GM18951 (cell line): Measurements from ENCODE around the gene AHNAK.

Experiments
- POLR2A ChIP-seq: IDR thresholded peaks from 4 replicates; pipeline ENCODE4 v1.6.1; 2011; ENCODE audit warnings: mild to moderate bottlenecking; ENCODE audit not compliant: insufficient read length, insufficient read depth; ENCODE audit errors: extremely low read depth
- in situ Hi-C: fragments of 300-500 bp; cut with MboI; formaldehyde crosslinking; loops from one replicate; pipeline ENCODE4 v1.12.0; 2022; ENCODE audit warnings: low sequenced_read_pairs, mixed read lengths, inconsistent platforms; ENCODE audit not compliant: unreplicated experiment

Gene AHNAK

DNA sequence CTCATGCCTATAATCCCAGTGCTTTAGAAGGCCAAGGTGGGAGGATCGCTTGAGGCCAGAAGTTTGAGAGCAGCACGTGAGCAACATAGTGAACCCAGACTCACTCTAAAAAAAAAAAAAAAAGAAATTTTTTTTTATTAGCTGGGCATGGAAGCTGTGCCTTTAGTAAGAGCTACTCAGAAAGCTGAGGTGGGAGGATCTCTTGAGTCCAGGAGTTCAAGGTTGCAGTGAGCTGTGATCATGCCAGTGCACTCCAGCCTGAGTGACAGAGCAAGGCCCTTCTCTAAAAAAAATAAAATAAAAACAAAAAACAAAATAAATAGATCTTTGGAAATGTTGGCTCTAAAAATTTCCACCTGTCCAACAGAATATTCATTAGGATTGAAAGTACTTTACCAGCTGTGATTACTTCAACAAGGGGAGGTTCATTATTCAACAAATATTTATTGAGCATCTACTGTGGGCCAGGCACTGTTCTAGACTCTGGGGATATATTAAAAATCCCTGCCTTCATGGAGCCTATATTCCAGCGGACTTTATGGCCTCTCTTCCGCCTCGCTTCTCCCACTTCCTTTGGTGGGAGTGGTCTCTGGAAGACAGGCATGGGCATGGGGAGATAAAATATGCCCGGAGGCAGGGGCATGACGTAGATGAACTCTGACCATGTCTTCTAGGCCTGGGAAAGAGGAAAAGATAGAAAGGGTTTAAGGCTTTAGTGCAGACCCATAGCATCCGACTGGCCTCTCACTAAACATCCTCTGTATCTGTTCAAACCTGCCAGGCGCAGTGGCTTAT lies 47.9 kb downstream of the AHNAK start:
- in situ Hi-C loops: no loop called here
- TF ChIP-seq POLR2A: no peak

DNA sequence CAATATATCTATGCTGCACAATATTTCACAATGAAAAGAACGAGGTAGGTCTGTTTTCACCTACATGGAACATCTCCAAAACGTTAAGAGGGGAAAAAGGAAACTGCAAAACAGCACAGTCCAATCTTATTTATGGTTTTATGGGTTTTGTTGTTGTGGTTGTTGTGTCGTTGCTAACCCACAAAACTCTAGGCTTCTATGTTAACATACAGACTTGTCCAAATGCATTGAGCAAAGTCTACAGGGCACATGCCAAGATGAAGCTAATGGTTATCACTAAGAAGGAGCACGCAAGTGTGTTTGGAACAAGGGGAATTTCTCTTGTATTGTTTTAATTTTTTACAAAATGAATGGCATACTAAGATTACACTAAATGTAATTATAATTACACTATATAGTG lies 48.6 kb downstream of the AHNAK start:
- no peak for TF ChIP-seq POLR2A
- in situ Hi-C loops: no loop called here

DNA sequence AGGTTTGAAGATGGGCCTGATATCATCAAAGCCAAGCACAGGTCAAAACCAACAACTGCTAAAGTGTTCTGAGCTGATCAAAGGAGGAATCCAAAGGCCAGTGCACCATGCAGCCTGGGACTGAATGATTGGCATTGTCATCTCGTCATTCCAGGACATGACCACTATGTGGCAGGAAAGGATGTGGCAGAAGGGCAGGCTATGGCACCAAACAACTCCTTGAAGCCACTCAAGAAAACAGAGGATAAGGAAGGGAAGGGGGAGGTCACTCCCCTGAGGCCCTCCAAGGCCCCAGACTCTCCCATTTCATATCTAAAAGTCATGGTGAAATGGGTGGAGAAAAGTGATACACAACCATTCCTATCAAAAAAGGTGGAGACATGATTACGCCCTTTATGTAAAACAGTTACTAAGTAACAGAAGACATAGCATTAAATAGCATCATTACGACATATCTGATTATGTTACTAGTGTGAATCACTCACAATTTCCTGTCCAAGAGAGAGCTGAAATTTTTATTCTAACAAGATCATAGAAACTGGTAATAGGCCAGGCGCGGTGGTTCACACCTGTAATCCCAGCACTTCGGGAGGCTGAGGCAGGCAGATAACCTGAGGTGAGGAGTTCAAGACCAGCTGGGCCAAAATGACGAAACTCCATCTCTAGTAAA lies 49.3 kb downstream of the AHNAK start:
- in situ Hi-C loops: no loop called here
- TF ChIP-seq POLR2A: no peak

DNA sequence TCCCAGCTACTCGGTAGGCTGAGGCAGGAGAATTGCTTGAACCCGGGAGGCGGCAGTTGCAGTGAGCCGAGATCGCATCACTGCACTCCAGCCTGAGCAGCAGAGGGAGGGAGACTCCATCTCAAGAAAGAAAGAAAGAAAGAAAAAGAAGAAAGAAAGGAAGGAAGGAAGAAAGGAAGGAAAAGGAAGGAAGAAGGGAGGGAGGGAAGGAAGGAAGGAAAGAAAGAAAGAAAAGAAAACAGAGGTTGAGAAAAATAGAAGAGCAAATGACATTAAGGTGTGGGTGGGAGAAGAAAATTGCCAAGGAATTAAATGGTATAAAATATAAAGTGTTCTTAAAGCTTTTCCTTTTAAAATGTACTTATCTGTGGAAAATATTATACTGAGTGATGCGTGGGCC lies 49.9 kb downstream of the AHNAK start:
- in situ Hi-C loops: no loop called here
- TF ChIP-seq POLR2A: no peak

DNA sequence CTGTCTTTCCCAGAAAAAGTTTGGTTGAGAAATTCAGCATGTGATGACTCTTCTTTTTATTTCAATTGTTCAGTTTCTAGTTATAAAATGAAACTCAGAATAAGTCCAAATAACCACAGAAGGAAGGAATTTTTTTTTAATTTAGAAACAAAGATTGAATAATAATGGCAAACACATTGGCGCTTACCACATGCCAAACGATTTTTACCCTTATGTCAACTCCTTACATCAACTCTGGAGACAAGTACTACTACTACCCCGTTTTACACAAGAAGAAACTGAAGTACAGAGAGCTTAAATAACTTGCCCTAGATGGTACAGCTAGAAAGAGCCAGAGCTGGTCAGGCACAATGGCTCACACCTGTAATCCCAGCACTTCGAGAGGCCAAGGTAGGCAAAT lies 52.4 kb downstream of the AHNAK start:
- TF ChIP-seq POLR2A: no peak
- in situ Hi-C loops: no loop called here

DNA sequence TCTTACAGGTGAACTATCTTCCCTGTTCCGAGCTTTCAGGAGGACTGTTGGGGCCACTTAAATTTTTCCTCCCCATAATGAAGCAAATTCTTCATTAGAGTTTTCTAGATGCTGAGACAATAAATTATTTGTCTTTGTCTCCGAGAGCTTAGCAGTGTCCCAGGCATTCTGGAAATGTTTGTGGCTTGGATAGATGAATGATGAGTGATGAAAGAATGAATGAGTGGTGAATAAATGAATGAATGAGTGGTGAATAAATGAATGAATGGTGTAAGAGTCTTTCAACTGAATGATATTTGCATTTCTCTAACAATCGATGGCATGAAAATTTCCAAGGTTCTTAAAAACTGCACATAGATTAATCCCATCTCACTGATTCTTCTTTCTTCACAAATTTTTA lies 52.8 kb downstream of the AHNAK start:
- TF ChIP-seq POLR2A: no peak
- in situ Hi-C loops: no loop called here

DNA sequence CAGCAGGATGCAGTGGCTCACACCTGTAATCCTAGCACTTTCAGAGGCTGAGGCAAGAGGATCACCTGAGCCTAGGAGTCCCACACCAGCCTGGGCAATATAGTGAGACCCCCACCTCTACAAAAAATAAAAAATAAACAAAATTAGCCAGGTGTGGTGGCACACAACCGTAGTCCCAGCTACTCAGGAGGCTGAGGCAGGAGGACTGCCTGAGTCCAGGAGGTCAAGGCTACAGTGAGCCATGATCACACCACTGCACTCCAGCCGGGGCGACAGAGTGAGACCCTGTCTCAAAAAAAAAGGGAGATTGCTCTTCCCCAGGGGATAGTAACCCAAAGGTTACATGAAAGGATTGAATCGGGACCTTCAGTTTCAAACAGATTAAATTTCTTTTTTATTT lies 54.0 kb downstream of the AHNAK start:
- TF ChIP-seq POLR2A: no peak

DNA sequence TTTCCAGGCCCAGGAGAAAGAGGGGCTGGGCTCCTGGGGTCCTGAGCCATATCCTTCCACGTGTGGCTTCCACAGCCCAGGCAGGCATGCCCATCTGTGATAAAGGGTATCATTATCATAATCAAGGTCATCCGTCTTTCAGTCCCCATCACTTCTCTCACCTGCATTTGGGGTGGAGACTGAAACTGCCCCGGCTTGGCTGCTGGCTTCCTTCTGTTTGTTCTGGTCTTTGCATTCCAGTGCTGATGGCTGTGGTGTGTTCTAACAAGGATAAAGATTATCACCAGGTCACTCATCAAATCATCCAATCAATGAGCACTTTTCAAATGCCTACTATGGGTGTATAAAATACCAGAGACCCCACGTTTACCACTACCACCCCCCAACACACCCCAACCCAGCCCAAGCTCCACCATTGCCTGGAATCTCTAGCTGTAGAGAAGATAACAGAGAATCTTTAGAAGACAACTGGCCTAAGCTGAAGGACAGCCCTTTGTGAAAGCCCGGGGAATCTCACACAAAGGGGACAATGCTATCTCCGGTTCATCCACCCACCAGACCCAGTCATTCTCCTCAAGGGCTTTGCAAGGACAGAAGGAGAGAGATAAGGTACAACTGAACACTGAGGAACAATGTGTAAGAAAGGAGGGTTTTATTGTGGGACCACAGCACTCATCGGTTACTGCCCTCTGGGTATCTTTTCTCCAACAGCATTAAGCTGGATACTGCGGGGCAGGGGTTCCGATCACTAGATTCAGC lies 54.9 kb downstream of the AHNAK start:
- no peak for TF ChIP-seq POLR2A
- in situ Hi-C loops: no loop called here

More for the DNA sequence above, 54.0 kb downstream of the AHNAK start:
- in situ Hi-C loops: no loop called here

DNA sequence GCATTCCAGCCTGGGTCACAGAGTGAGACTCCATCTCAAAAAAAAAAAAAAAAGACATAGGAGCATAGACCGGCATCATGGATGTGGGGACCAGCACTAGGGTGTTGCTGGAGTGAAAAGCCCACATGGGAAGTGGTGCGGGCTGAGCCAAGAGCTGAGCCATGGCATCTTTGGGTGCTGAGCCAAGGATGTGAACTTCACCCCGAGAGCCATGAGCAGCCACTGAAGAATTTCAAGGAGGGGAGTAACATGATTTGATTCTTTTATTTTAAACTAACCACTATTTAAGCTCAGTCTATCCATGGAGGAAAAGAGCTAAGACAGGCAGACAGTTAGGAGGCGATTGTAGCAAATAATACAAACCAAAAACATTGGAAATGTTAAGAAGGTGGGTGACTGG lies 57.4 kb downstream of the AHNAK start:
- TF ChIP-seq POLR2A: no peak
- in situ Hi-C loops: no loop called here

DNA sequence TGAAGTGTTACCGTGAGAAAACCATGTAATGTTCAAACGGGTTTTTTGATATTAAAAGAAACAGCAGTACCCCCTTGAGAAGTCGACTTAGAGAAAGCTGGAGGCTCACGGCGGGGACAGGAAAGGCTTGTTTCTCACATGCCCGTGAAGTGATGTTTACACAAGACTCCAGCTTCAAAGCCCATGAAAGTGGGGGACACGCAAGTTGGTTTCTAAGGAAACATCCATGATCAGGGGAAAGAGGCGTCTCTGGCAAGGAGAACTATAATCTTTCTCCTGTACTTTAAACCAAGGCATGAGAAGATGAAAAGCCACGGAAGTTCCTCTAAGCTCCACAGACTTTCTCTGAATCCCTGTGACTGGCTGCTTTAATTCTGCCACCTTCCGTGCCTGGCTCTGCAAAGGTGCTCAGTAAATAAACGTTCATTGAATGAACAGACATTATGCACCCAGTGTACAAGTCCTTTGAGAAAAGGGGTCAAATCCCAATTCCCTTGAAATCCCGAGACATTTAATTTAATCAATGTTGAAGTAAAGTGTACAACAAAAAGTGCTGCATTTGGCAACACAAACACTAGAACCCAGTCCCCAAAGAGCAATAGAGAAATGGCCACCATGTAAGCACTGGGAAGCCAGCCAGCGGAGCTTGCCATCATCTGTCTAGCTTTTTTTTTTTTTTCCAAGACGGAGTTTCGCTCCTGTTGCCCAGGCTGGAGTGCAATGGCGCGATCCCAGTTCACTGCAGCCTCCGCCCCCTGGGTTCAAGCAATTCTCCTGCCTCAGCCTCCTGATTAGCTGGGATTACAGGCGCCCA lies 58.7 kb downstream of the AHNAK start:
- in situ Hi-C loops: no loop called here
- no peak for TF ChIP-seq POLR2A

DNA sequence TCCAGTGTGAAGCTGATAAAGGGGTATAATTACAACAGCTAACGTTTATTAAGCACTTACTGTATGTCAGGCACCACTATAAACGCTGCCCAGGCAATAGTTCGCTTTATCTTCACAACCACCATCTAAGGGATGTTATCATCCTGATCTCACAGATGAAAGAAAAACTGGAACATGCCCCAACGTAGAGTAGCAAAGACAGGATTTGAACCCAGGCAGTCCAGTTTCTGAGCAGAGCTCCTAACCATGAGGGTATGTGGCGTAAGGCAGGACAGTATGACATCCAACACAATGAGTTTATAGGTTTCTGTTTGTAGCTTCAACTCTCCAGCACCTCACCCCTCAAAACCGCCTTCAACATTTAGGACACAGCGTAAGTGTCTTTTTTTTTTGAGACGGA lies 59.5 kb downstream of the AHNAK start:
- no peak for TF ChIP-seq POLR2A

DNA sequence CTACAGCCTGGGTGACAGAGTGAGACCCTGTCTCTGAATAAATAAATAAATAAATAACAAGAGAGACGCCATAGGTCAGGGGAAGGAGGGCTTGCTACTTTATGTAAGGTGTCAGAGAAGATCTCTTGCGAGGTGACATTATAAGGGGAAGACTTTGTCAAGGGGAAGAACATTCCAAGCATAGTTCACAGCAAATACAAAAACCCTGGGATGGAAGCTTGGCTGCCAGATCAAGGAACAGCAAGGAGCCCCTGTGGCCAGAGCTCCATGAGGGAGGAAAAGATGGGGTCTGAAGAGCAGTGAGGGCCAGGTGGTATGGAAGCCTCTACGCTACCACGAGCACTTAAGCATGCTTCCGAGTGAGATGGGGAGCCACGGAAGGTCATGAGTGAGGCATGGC lies 62.3 kb downstream of the AHNAK start:
- in situ Hi-C loops: no loop called here
- TF ChIP-seq POLR2A: no peak

More for the DNA sequence above, 59.5 kb downstream of the AHNAK start:
- in situ Hi-C loops: no loop called here

DNA sequence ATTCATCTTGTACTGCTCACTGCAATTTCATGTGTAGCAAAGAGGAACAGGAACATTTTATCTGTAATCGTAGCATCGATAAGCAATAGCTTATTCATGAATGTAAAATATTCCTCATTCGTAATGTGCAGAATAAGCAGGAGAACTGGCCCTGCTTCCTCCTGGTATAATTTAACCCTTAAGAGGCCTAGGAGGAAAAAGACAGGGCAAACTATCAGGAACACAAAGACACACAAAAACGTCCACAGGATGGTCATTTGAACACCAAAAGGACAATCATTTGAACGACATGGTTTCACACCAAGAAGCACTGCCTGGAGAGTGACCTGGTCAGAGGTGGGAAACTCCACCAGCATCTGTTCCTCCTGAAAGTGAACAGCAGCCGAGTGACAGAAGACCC lies 63.9 kb downstream of the AHNAK start:
- no peak for TF ChIP-seq POLR2A
- in situ Hi-C loops: no loop called here
